Stimulated activated CD8-positive, alpha-beta memory T cell treated with anti-CD3 and anti-CD28 coated beads, Interleukin-2, amount 100 ng/mL, for 1 hour (primary cell): Measurements from ENCODE around the gene RELA.
A peak's percentile ranks its signal among the peaks of the same experiment; 100 is the strongest.
"Not testable (repeated sequence)": the region's sequence is repeated elsewhere in the genome, so short reads cannot be mapped to it uniquely, and the experiment has no call there.

ENCODE experiments used
- DNase-seq, 2 donors: peaks; one replicate each; pipeline ENCODE4 v3.0.0-alpha.2; 2020; ENCODE audit warnings: low read depth in 2 of 2

Gene RELA

DNA sequence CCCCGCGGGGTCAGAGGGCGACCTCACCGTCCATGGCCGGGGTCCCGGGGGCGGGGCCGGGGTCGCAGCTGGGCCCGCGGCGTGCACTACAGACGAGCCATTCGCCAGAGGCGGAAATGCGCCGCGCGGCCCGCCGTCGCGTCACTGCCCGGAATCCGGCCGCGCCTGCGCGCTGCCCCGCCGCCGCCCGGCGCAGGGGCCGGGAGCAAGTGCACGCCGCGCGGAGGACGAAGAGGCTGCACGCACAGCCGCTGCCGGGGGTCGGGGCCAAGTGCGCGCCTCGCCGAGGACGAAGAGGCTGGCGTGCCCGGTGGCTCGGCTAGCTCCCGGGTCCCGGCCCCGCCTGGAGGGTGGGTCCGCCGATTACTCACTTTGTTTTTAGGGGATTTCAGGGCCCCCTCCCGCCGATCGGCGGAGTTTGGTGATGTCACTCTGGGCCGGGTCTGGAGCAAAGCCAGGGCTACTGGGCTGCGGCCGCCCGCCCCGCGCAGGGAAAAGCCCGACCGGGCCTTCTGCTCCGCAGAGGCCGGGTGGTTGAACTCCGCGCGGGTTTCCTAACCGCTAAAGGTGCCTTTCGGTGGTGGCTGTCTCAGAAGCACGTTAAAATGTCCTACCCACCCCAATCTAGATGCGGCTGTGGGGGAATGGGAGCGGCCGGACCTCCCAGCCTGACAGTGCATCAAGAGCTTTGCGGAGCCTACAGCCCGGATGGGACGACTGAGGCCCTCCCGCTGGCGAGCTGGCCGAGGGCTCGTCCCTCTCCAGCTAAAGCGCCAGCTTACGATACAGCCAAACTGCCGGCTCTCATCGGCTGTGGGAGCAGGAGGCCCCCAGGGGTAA lies at the start of gene RELA:
RELA (minus strand) TSS at position 118 of the 840 bp plus-strand sequence; CDS start at position 34, 84 bp downstream.
- peak; percentile 77 to 82 for DNase-seq

GRCh38 chr11:65711785-65712632 lies 49.3 kb upstream of the RELA start, which contains the start of gene KAT5:
Gene KAT5, plus strand, starts transcription at chr11:65712252. Its CDS starts 16 bp downstream, at chr11:65712268.
- peak; percentile 93 to 95 for DNase-seq

- DNase-seq = no peak
These were observed 47.7 kb upstream of the RELA start for GRCh38 chr11:65710421-65710820.

GRCh38 chr11:65709661-65710060 lies 46.9 kb upstream of the RELA start:
- no peak for DNase-seq

- DNase-seq = no peak
These were observed 45.7 kb upstream of the RELA start for GRCh38 chr11:65708451-65708850.

DNA sequence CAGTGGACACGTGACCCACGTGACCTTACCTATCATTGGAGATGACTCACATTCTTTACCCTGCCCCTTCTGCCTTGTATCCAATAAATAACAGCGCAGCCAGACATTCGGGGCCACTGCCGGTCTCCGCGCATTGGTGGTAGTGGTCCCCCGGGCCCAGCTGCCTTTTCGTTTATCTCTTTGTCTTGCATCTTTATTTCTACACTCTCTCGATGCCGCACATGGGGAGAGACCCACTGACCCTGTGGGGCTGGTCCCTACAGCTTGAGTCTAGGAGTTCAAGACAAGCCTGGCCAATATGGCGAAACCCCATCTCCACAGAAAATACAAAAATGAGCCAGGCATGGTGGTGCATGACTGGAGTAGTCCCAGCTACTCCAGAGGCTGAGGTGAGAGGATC lies 44.3 kb upstream of the RELA start:
- DNase-seq = not testable (repeated sequence)

- peak; percentile 52 to 56 for DNase-seq
These were observed 43.6 kb upstream of the RELA start for GRCh38 chr11:65706303-65706763.

DNA sequence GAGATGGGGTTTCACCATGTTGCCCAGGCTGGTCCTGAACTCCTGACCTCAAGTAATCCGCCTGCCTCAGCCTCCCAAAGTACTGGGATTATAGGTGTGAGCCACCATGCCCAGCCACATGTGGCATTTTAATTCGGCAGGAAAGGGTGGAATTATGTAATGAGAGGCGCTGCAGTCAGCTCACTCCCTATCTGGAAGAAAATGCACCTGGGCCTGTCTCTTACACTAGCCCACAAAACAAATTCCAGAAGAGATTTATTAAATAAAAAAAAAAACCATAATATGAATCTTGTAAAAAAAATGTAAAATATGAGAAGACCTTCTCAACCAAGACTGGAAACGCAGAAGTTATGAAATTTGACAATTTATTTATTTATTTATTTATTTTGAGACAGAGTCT lies 41.1 kb upstream of the RELA start:
- no peak for DNase-seq

DNA sequence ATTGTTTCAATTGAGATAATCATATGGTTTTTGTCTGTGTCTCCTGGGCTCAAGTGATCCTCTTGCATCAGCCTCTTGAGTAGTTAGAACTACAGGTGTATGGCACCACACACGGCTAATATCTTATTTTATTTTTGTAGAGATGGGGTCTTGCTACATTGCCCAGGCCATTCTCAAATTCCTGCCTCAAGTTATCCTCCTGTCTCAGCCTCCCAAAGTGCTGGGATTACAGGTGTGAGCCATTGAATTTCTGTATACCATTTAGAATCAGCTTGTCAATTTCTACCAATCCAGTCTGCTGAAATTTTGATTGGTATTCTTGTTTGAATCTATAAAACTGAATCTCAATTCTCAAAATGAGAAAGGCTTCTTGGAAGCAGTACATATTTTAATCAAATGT lies 39.0 kb upstream of the RELA start:
- DNase-seq = no peak

DNA sequence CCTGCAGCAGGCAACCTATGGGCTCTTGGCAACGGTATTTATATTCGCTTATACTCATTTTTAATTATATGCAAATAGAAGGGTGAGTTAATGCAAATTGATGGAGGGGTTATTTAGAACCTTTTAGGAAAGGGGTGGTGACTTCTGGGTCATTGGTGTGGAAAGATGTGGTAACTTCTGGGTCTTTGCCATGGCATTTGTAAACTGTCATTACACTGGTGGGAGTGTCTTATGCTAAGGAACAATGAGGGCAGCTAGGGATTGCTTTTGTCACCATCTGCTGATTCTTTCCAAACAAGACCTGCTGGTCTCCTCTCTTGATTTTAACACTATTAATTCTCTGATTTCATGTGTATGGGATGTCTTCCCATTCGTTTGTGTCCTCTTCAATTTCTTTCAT lies 37.7 kb upstream of the RELA start:
- no peak for DNase-seq

GRCh38 chr11:65699306-65699705 lies 36.6 kb upstream of the RELA start:
- DNase-seq = no peak

- no peak for DNase-seq
These were observed 35.5 kb upstream of the RELA start for GRCh38 chr11:65698205-65698604.

DNA sequence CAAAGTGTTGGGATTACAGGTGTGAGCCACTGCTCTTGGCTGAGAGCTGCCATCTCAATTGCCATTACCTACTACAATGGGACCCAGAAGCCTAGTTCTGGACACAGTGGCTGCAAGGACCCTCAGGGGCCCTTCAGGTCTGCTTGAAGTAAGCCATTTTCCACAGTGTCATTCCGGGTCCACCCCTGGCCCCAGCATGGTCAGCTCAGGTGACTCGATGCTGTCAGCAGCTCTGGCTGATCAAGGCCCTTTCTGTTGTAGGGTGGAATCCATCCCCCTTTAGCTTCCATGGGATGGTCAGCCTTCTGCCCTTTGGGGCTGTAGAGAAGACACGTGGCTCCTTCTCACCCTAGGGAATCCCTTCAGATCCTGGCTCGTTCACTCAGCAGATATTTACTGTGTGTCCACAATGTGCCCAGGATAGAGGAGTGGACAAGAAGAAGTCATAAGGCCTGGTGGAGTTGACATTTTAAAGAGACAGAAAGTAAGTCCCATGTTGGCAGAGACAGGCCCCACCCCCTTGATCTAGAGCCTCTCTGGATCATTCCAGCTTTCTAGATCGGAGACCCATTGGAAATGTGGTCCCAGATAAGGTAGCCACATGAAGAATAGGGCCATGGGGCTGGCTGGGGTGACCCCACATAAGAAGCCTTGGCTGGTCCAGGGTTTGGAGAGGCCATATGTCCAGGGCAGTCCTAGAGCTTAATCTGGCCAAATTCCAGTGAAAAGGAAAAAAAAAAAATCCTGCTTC lies 34.3 kb upstream of the RELA start:
- DNase-seq = no peak

- DNase-seq = no peak
These were observed 32.9 kb upstream of the RELA start for GRCh38 chr11:65695459-65696241.

DNA sequence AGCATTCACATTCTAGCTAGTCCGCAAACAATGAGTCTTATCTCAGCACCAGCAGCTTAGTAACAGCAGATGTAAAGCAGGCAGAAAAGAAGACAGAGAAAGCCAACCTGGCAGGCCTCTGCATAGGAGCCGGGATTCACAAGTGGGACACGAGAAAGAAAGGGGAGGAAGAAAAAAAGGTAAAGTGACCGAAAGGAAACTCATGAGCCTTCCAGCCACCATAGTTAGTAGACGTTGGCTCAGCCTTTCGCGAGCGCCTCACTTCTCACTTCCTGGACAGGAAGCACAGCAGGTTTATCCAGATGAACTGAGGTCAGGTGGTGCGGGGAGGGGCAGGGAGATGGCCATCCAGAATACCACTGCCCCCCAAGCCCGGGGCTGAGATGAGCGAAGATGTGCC lies 29.7 kb upstream of the RELA start:
- DNase-seq = no peak

DNA sequence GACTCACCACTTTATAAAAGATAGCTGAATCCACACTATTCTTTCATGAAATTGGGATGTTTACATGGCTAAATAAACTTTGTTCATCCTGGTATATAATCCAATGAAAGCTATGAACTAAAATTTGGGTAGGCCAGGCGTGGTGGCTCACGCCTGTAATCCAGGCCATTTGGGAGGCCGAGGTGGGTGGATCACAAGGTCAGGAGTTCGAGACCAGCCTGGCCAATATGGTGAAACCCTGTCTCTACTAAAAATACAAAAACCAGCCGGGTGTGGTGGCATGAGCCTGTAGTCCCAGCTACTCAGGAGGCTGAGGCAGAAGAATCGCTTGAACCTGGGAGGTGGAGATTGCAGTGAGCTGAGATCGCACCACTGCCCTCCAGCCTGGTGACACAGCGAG lies 29.1 kb upstream of the RELA start:
- DNase-seq = not testable (repeated sequence)

- DNase-seq = no peak
These were observed 23.3 kb upstream of the RELA start for GRCh38 chr11:65685981-65686380.

GRCh38 chr11:65683480-65683879 lies 20.8 kb upstream of the RELA start:
- DNase-seq = not testable (repeated sequence)

GRCh38 chr11:65680192-65680743 lies 17.6 kb upstream of the RELA start:
- DNase-seq = no peak

DNA sequence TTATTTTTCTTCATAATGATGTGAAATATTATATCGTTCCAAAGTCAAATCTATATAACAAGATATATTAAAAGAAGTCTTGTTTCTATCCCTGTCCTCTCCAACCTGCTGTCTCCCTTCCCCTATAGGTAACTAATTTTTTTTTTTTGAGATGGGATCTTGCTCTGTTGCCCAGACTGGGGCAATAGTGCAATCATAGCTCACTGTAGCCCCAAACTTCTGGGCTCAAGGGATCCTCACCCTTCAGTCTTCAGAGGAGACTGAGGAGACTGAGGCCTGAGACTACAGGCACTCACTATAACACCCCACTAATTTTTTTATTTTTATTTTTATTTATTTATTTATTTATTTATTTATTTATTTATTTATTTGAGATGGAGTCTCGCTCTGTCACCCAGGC lies 10.3 kb upstream of the RELA start:
- DNase-seq = no peak
